ENCODE data around the gene PAK1IP1. TPM values are rescaled to one million over a fixed set of nuclear protein-coding genes. Genes with fewer than 3 reads are reported as not detected.

The PAK1IP1 gene
- total RNA-seq, 2 experiments from 2014 or later, result 4.1 to 5.8 TPM

DNA sequence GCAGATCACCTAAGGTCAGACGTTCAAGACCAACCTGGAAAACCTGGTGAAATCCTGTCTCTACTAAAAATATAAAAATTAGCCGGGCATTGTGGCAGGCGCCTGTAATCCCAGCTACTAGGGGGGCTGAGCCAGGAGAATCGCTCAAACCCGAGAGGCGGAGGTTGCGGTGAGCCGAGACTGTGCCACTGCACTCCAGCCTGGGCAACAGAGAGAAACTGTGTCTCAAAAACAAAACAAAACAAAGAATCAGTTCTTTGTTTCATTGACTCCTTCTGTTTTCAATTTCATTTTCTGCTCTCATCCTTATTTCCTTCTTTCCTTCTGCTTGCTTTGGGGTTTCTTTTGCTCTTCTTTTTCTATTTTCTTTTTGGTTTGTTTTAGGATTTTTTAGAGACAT, 19.2 kb downstream of the PAK1IP1 start:
- no peak overlapping the region for H3K4me3 ChIP-seq (ENCODE audit: low read length)
- peaks cover 14% of the 10 kb centered on the region for H3K36me3 ChIP-seq (ENCODE audit: insufficient read depth, low read length)
- no peak overlapping the region for H3K27ac ChIP-seq (ENCODE audit: low read depth in 1 of 2, low read length in 2 of 2)
- Mint-ChIP-seq H3K4me1 (ENCODE audit: low read depth) (peaks cover 6% of the 10 kb centered on the region), H3K36me3 (ENCODE audit: low read depth) (peaks cover 19% of the 10 kb centered on the region), H3K27ac (no peak overlapping the region), H3K9me3 (peaks cover 4% of the 10 kb centered on the region), H3K4me3 (no peak overlapping the region), H3K27me3 (no peaks in the 10 kb centered on the region)
- no peaks in the 10 kb centered on the region for H3K27me3 ChIP-seq (ENCODE audit: control insufficient read depth in 1 of 2, insufficient read depth in 2 of 2, low read length in 2 of 2)
- DNase-seq (no peak), ATAC-seq (ENCODE audit: poor library complexity) (no peak)
- intact Hi-C loops (cut with DNase I, micrococcal nuclease), result no loop called here
- no peaks in the 10 kb centered on the region for H3K4me1 ChIP-seq (ENCODE audit: insufficient read depth, low read length)
- TF ChIP-seq, protein P1, sequence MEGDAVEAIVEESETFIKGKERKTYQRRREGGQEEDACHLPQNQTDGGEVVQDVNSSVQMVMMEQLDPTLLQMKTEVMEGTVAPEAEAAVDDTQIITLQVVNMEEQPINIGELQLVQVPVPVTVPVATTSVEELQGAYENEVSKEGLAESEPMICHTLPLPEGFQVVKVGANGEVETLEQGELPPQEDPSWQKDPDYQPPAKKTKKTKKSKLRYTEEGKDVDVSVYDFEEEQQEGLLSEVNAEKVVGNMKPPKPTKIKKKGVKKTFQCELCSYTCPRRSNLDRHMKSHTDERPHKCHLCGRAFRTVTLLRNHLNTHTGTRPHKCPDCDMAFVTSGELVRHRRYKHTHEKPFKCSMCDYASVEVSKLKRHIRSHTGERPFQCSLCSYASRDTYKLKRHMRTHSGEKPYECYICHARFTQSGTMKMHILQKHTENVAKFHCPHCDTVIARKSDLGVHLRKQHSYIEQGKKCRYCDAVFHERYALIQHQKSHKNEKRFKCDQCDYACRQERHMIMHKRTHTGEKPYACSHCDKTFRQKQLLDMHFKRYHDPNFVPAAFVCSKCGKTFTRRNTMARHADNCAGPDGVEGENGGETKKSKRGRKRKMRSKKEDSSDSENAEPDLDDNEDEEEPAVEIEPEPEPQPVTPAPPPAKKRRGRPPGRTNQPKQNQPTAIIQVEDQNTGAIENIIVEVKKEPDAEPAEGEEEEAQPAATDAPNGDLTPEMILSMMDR (IDR thresholded peaks at IDR 0.05), result no peak
- H3K9me3 ChIP-seq (ENCODE audit: control insufficient read depth in 1 of 2, insufficient read depth in 1 of 2, low read length in 2 of 2), result no peaks in the 10 kb centered on the region
- ChIA-PET POLR2A (no interaction called here), CTCF (no interaction called here)

DNA sequence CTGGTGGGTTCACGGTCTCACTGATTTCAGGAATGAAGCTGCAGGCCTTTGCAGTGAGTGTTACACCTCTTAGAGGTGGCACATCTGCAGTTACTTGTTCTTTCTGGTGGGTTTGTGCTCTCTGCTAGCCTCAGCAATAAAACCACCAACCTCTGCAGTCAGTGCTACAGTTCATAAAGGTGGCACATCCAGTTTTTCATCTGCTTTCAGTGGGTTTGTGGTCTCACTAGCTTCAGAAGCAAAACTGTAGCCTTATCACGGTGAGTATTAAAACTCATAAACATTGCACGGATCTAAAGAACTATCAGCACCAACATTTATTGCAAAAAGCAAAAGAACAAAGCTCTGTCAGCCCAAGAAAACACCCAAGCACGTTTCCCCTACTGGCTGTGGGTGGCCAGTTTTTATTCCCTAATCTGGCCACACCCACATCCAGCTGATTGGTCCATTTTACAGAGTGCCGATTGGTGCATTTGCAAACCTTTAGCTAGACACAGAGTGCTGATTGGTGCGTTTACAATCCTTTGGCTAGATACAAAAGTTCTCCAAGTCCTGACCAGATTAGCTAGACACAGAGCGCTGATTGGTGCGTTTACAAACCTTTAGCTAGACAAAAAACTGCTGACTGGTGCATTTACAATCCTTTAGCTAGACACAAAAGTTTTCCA, 24.7 kb downstream of the PAK1IP1 start:
- H3K9me3 ChIP-seq (ENCODE audit: control insufficient read depth in 1 of 2, insufficient read depth in 1 of 2, low read length in 2 of 2), result no peaks in the 10 kb centered on the region
- TF ChIP-seq, protein P1 (IDR thresholded peaks at IDR 0.05), result no peak
- H3K27ac Mint-ChIP-seq, result peak overlapping the region; percentile 92
- POLR2A ChIA-PET, result interaction anchor here (0.6 to 6.2 kb wide), 9 partner anchors 8 to 191 kb away, joined by 3 to 82 read pairs (median 3); partner anchors contain the start of genes C6orf52, PAK1IP1 and TMEM14B
- intact Hi-C loops (cut with DNase I, micrococcal nuclease), result loop anchor here in 1 of 2 experiments (2.0 kb wide), 1 partner anchor 15 kb away; no protein-coding TSS in a partner anchor
- peaks cover 15% of the 10 kb centered on the region for H3K36me3 Mint-ChIP-seq (ENCODE audit: low read depth)
- peak overlapping the region; percentile 94 for H3K4me3 Mint-ChIP-seq
- H3K27me3 Mint-ChIP-seq, result no peaks in the 10 kb centered on the region
- ATAC-seq (ENCODE audit: poor library complexity), result peak; percentile 47
- peaks cover 31% of the 10 kb centered on the region for H3K4me1 ChIP-seq (ENCODE audit: insufficient read depth, low read length)
- H3K4me3 ChIP-seq (ENCODE audit: low read length), result peak overlapping the region; percentile 69
- H3K27me3 ChIP-seq (ENCODE audit: control insufficient read depth in 1 of 2, insufficient read depth in 2 of 2, low read length in 2 of 2), result no peaks in the 10 kb centered on the region
- H3K4me1 Mint-ChIP-seq (ENCODE audit: low read depth), result peaks cover 52% of the 10 kb centered on the region
- DNase-seq, result peak in 7 of 14 experiments; percentile 9 to 60 (median 56)
- H3K27ac ChIP-seq (ENCODE audit: low read depth in 1 of 2, low read length in 2 of 2), result no peak overlapping the region
- H3K9me3 Mint-ChIP-seq, result peaks cover 8% of the 10 kb centered on the region
- CTCF ChIA-PET, result interaction anchor here (0.6 to 1.1 kb wide), 2 partner anchors 28 to 58 kb away, joined by 3 read pairs; no protein-coding TSS in a partner anchor
- no peaks in the 10 kb centered on the region for H3K36me3 ChIP-seq (ENCODE audit: insufficient read depth, low read length)

DNA sequence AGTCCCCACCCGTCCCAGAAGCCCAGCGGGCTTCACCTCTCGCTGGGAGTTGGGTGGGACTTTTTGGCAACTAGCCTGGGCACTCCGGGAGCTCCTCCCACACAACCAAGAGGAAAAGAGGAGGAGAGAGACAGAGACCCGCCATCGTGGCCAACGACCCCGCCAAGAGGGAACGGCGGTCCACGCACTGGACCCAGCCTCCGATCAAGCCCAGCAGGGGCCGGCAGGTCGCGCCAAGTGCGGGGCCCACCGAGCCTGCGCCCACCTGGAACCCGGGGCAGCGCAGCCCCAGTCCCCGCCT, 25.1 kb downstream of the PAK1IP1 start:
- TF ChIP-seq, protein P1 (IDR thresholded peaks at IDR 0.05), result no peak
- ChIA-PET POLR2A (interaction anchor here (0.6 to 6.2 kb wide), 10 partner anchors 8 to 191 kb away, joined by 3 to 82 read pairs (median 3); partner anchors contain the start of genes C6orf52, PAK1IP1 and TMEM14B), CTCF (interaction anchor here (1.1 kb wide), 1 partner anchor 27 kb away, joined by 3 read pairs; no protein-coding TSS in a partner anchor)
- Mint-ChIP-seq H3K9me3 (peaks cover 8% of the 10 kb centered on the region), H3K27me3 (no peaks in the 10 kb centered on the region), H3K4me1 (ENCODE audit: low read depth) (peaks cover 57% of the 10 kb centered on the region), H3K4me3 (peak overlapping the region; percentile 94), H3K36me3 (ENCODE audit: low read depth) (peaks cover 15% of the 10 kb centered on the region), H3K27ac (peak overlapping the region; percentile 92)
- Histone ChIP-seq H3K4me1 (ENCODE audit: insufficient read depth, low read length) (peaks cover 36% of the 10 kb centered on the region), H3K27me3 (ENCODE audit: control insufficient read depth in 1 of 2, insufficient read depth in 2 of 2, low read length in 2 of 2) (no peaks in the 10 kb centered on the region), H3K9me3 (ENCODE audit: control insufficient read depth in 1 of 2, insufficient read depth in 1 of 2, low read length in 2 of 2) (no peaks in the 10 kb centered on the region), H3K27ac (ENCODE audit: low read depth in 1 of 2, low read length in 2 of 2) (peak overlapping the region; percentile 33 to 66), H3K36me3 (ENCODE audit: insufficient read depth, low read length) (no peaks in the 10 kb centered on the region), H3K4me3 (ENCODE audit: low read length) (peak overlapping the region; percentile 69)
- no peak for ATAC-seq (ENCODE audit: poor library complexity)
- intact Hi-C loops (cut with DNase I, micrococcal nuclease), result loop anchor here (1.0 to 2.0 kb wide), 3 partner anchors 15 to 27 kb away; partner anchors contain the start of genes C6orf52 (in 2 of the 2), PAK1IP1 (in 2 of the 2) and TMEM14B (in 1 of the 2)
- DNase-seq, result peak in 1 of 14 experiments; percentile 16
